Measurements from ENCODE around the gene CLRN3.

The CLRN3 gene

GRCh38 chr10:127908959-127909267, 16.2 kb upstream of the CLRN3 start:
- WGBS, 2 donors (ENCODE audit: extremely low coverage in 2 of 2, insufficient read length in 2 of 2, insufficient replicate concordance in 1 of 2), result no CpG with 5 or more reads among the region's 8 CpGs
- Histone ChIP-seq H2BK120ac (ENCODE audit: low read depth, low read length) (no peak overlapping the region), H3K27ac (replicated peaks; ENCODE audit: low read length) (no peak overlapping the region)

GRCh38 chr10:127908106-127908958, 15.6 kb upstream of the CLRN3 start:
- H2BK5ac ChIP-seq (ENCODE audit: low read length), result no peak overlapping the region
- peaks cover 5 to 52% (median 21%) of the 10 kb centered on the region in 3 experiments for H3K27me3 ChIP-seq (ENCODE audit: control insufficient read depth in 3 of 3, insufficient read depth in 3 of 3, low read depth in 1 of 3, low read length in 3 of 3)
- no peak overlapping the region for H2BK120ac ChIP-seq (ENCODE audit: low read depth, low read length)
- WGBS, 2 donors (ENCODE audit: extremely low coverage in 2 of 2, insufficient read length in 2 of 2, insufficient replicate concordance in 1 of 2), result no CpG with 5 or more reads among the region's 13 CpGs
- no peak overlapping the region for H3K9ac ChIP-seq (ENCODE audit: low read depth, low read length, poor library complexity)
- no peak overlapping the region for H3K18ac ChIP-seq (ENCODE audit: low read length)
- H2BK12ac ChIP-seq (ENCODE audit: low read length), result no peak overlapping the region
- H3K4ac ChIP-seq (ENCODE audit: low read length), result no peak overlapping the region
- H2AK5ac ChIP-seq (ENCODE audit: low read depth, low read length), result no peak overlapping the region
- no peaks in the 10 kb centered on the region for H3K9me3 ChIP-seq (replicated peaks in 1 of 2; ENCODE audit: control insufficient read depth in 2 of 2, insufficient read depth in 1 of 2, low read depth in 1 of 2, low read length in 2 of 2)
- peaks cover 2 to 3% of the 10 kb centered on the region in 2 donors for H3K4me1 ChIP-seq (ENCODE audit: control insufficient read depth in 2 of 2, insufficient read depth in 1 of 2, low read depth in 1 of 2, low read length in 2 of 2)
- H2BK15ac ChIP-seq (ENCODE audit: low read length), result no peak overlapping the region
- no peak overlapping the region for H4K91ac ChIP-seq (ENCODE audit: low read depth, low read length, poor library complexity)
- H3K79me1 ChIP-seq (ENCODE audit: low read depth, low read length), result no peaks in the 10 kb centered on the region
- no peak overlapping the region for H4K8ac ChIP-seq (ENCODE audit: low read depth, low read length)
- no peak overlapping the region for H3K4me3 ChIP-seq (ENCODE audit: low read length in 2 of 2)
- no peak overlapping the region for H2AFZ ChIP-seq (ENCODE audit: low read length)
- H3K27ac ChIP-seq (replicated peaks; ENCODE audit: low read length), result no peak overlapping the region
- no peak for DNase-seq (ENCODE audit: low spot score)
- no peak overlapping the region for H3K4me2 ChIP-seq (ENCODE audit: insufficient read depth, low read length, poor library complexity, severe bottlenecking)
- no peak overlapping the region for H3K23ac ChIP-seq (ENCODE audit: low read depth, low read length, poor library complexity)
- H3K14ac ChIP-seq (ENCODE audit: low read length), result no peak overlapping the region
- no peaks in the 10 kb centered on the region for H3K36me3 ChIP-seq (replicated peaks in 1 of 2; ENCODE audit: control insufficient read depth in 2 of 2, insufficient read depth in 2 of 2, low read length in 2 of 2)

More at GRCh38 chr10:127908959-127909267, 16.2 kb upstream of the CLRN3 start:
- Histone ChIP-seq H3K27me3 (ENCODE audit: control insufficient read depth in 3 of 3, insufficient read depth in 3 of 3, low read depth in 1 of 3, low read length in 3 of 3) (peaks cover 5 to 49% (median 21%) of the 10 kb centered on the region in 3 experiments), H3K23ac (ENCODE audit: low read depth, low read length, poor library complexity) (no peak overlapping the region), H3K36me3 (replicated peaks in 1 of 2; ENCODE audit: control insufficient read depth in 2 of 2, insufficient read depth in 2 of 2, low read length in 2 of 2) (no peaks in the 10 kb centered on the region), H2AK5ac (ENCODE audit: low read depth, low read length) (no peak overlapping the region), H3K4me3 (ENCODE audit: low read length in 2 of 2) (no peak overlapping the region), H3K9me3 (replicated peaks in 1 of 2; ENCODE audit: control insufficient read depth in 2 of 2, insufficient read depth in 1 of 2, low read depth in 1 of 2, low read length in 2 of 2) (no peaks in the 10 kb centered on the region), H4K91ac (ENCODE audit: low read depth, low read length, poor library complexity) (no peak overlapping the region), H3K9ac (ENCODE audit: low read depth, low read length, poor library complexity) (no peak overlapping the region), H3K4me1 (ENCODE audit: control insufficient read depth in 2 of 2, insufficient read depth in 1 of 2, low read depth in 1 of 2, low read length in 2 of 2) (peaks cover 2 to 3% of the 10 kb centered on the region in 2 donors), H3K18ac (ENCODE audit: low read length) (no peak overlapping the region), H3K79me1 (ENCODE audit: low read depth, low read length) (no peaks in the 10 kb centered on the region), H3K4ac (ENCODE audit: low read length) (no peak overlapping the region), H3K14ac (ENCODE audit: low read length) (no peak overlapping the region), H2AFZ (ENCODE audit: low read length) (no peak overlapping the region), H2BK15ac (ENCODE audit: low read length) (no peak overlapping the region), H3K4me2 (ENCODE audit: insufficient read depth, low read length, poor library complexity, severe bottlenecking) (no peak overlapping the region), H2BK12ac (ENCODE audit: low read length) (peak overlapping the region; percentile 2), H2BK5ac (ENCODE audit: low read length) (no peak overlapping the region), H4K8ac (ENCODE audit: low read depth, low read length) (no peak overlapping the region)
- no peak for DNase-seq (ENCODE audit: low spot score)

GRCh38 chr10:127907411-127908105, 14.8 kb upstream of the CLRN3 start:
- H3K9me3 ChIP-seq (replicated peaks in 1 of 2; ENCODE audit: control insufficient read depth in 2 of 2, insufficient read depth in 1 of 2, low read depth in 1 of 2, low read length in 2 of 2), result no peaks in the 10 kb centered on the region
- peaks cover 5 to 52% (median 21%) of the 10 kb centered on the region in 3 experiments for H3K27me3 ChIP-seq (ENCODE audit: control insufficient read depth in 3 of 3, insufficient read depth in 3 of 3, low read depth in 1 of 3, low read length in 3 of 3)
- H3K9ac ChIP-seq (ENCODE audit: low read depth, low read length, poor library complexity), result peak overlapping the region; percentile 78
- no peak overlapping the region for H3K27ac ChIP-seq (replicated peaks; ENCODE audit: low read length)
- H2AFZ ChIP-seq (ENCODE audit: low read length), result peak overlapping the region; percentile 91
- no peak for DNase-seq (ENCODE audit: low spot score)
- H3K4me1 ChIP-seq (ENCODE audit: control insufficient read depth in 2 of 2, insufficient read depth in 1 of 2, low read depth in 1 of 2, low read length in 2 of 2), result peaks cover 2 to 3% of the 10 kb centered on the region in 2 donors
- no peak overlapping the region for H2BK12ac ChIP-seq (ENCODE audit: low read length)
- H3K18ac ChIP-seq (ENCODE audit: low read length), result peak overlapping the region; percentile 83
- H4K91ac ChIP-seq (ENCODE audit: low read depth, low read length, poor library complexity), result no peak overlapping the region
- peak overlapping the region; percentile 38 for H2BK120ac ChIP-seq (ENCODE audit: low read depth, low read length)
- no peak overlapping the region for H2BK5ac ChIP-seq (ENCODE audit: low read length)
- H3K23ac ChIP-seq (ENCODE audit: low read depth, low read length, poor library complexity), result no peak overlapping the region
- H3K36me3 ChIP-seq (replicated peaks in 1 of 2; ENCODE audit: control insufficient read depth in 2 of 2, insufficient read depth in 2 of 2, low read length in 2 of 2), result no peaks in the 10 kb centered on the region
- no peaks in the 10 kb centered on the region for H3K79me1 ChIP-seq (ENCODE audit: low read depth, low read length)
- H3K4ac ChIP-seq (ENCODE audit: low read length), result no peak overlapping the region
- H2AK5ac ChIP-seq (ENCODE audit: low read depth, low read length), result no peak overlapping the region
- no peak overlapping the region for H3K14ac ChIP-seq (ENCODE audit: low read length)
- H4K8ac ChIP-seq (ENCODE audit: low read depth, low read length), result no peak overlapping the region
- peak overlapping the region; percentile 92 for H3K4me2 ChIP-seq (ENCODE audit: insufficient read depth, low read length, poor library complexity, severe bottlenecking)
- WGBS, 2 donors (ENCODE audit: extremely low coverage in 2 of 2, insufficient read length in 2 of 2, insufficient replicate concordance in 1 of 2), result no CpG with 5 or more reads among the region's 65 CpGs
- H2BK15ac ChIP-seq (ENCODE audit: low read length), result no peak overlapping the region
- peak overlapping the region in 1 of 2 donors; percentile 81 for H3K4me3 ChIP-seq (ENCODE audit: low read length in 2 of 2)
